SK-N-SH treated with all-trans-retinoic acid at 6 μM for 48 hours (cell line): ENCODE results near the gene IGF1R.
A peak's percentile ranks its signal among the peaks of the same experiment; 100 is the strongest.

Source experiments
- ATAC-seq: fragments of 200-7000 bp; cut with Tn5 transposase; 3 replicates; pipeline ENCODE4 v1.9.1; 2020; ENCODE audit warnings: mild to moderate bottlenecking, moderate library complexity
- ARNTL ChIP-seq: fragments of 450-650 bp; formaldehyde crosslinking; IDR thresholded peaks from 2 replicates; pipeline ENCODE4 v1.5.0; 2020; ENCODE audit warnings: low read depth, mild to moderate bottlenecking, moderate library complexity, borderline replicate concordance
- BACH2 ChIP-seq: fragments of 250-450 bp; sonication (Bioruptor Pico); IDR thresholded peaks from 2 replicates; pipeline ENCODE4 v1.9.0; 2021; ENCODE audit warnings: mild to moderate bottlenecking, borderline replicate concordance
- CSRNP3 ChIP-seq: fragments of 250-450 bp; sonication (Bioruptor Pico); IDR thresholded peaks from 2 replicates; pipeline ENCODE4 v1.5.1; 2021; ENCODE audit warnings: mild to moderate bottlenecking, moderate library complexity
- ESRRG ChIP-seq: fragments of 250-450 bp; sonication (Bioruptor Pico); IDR thresholded peaks from 2 replicates; pipeline ENCODE4 v1.6.1; 2021; ENCODE audit warnings: mild to moderate bottlenecking
- GLIS3 ChIP-seq: fragments of 250-450 bp; sonication (Bioruptor Pico); IDR thresholded peaks from 2 replicates; pipeline ENCODE4 v1.5.0; 2020; ENCODE audit warnings: mild to moderate bottlenecking, moderate library complexity
- ISL1 ChIP-seq: fragments of 250-450 bp; sonication (Bioruptor Pico); IDR thresholded peaks from 2 replicates; pipeline ENCODE4 v2.1.2; 2022; ENCODE audit warnings: mild to moderate bottlenecking, moderate library complexity
- OSR1 ChIP-seq: fragments of 250-450 bp; sonication (Bioruptor Pico); IDR thresholded peaks from 2 replicates; pipeline ENCODE4 v1.8.0; 2022; ENCODE audit warnings: moderate library complexity, mild to moderate bottlenecking, inconsistent platforms
- PATZ1 ChIP-seq: fragments of 250-450 bp; sonication (Bioruptor Pico); IDR thresholded peaks from 2 replicates; pipeline ENCODE4 v1.8.0; 2020; ENCODE audit warnings: mild to moderate bottlenecking, moderate library complexity, borderline replicate concordance
- POU6F1 ChIP-seq: fragments of 250-450 bp; sonication (Bioruptor Pico); IDR thresholded peaks from 2 replicates; pipeline ENCODE4 v1.8.0; 2021; ENCODE audit warnings: low read depth, mild to moderate bottlenecking, moderate library complexity, borderline replicate concordance
- PPARA ChIP-seq: fragments of 250-450 bp; sonication (Bioruptor Pico); IDR thresholded peaks from 2 replicates; pipeline ENCODE4 v1.5.0; 2020; ENCODE audit warnings: mild to moderate bottlenecking, borderline replicate concordance
- RARB ChIP-seq: fragments of 250-450 bp; sonication (Bioruptor Pico); IDR thresholded peaks from 2 replicates; pipeline ENCODE4 v1.8.0; 2021; ENCODE audit warnings: mild to moderate bottlenecking, moderate library complexity
- SNAI2 ChIP-seq: fragments of 250-450 bp; sonication (Bioruptor Pico); IDR thresholded peaks from 2 replicates; pipeline ENCODE4 v1.5.0; 2020; ENCODE audit warnings: mild to moderate bottlenecking, moderate library complexity
- TCF4 ChIP-seq: fragments of 250-450 bp; sonication (Bioruptor Pico); IDR thresholded peaks from 2 replicates; pipeline ENCODE4 v1.8.0; 2021; ENCODE audit warnings: mild to moderate bottlenecking, moderate library complexity, borderline replicate concordance
- TOX ChIP-seq: fragments of 250-450 bp; sonication (Bioruptor Pico); IDR thresholded peaks from 2 replicates; pipeline ENCODE4 v1.8.0; 2021; ENCODE audit warnings: mild to moderate bottlenecking, moderate library complexity, borderline replicate concordance
- TSHZ2 ChIP-seq: fragments of 250-450 bp; sonication (Bioruptor Pico); IDR thresholded peaks from 2 replicates; pipeline ENCODE4 v1.5.0; 2020; ENCODE audit warnings: mild to moderate bottlenecking, moderate library complexity
- ZC3H10 ChIP-seq: fragments of 250-450 bp; sonication (Bioruptor Pico); IDR thresholded peaks from 2 replicates; pipeline ENCODE4 v1.5.1; 2021; ENCODE audit warnings: mild to moderate bottlenecking, moderate library complexity
- ZFP3 ChIP-seq: fragments of 250-450 bp; sonication (Bioruptor Pico); IDR thresholded peaks from 2 replicates; pipeline ENCODE4 v1.5.0; 2020; ENCODE audit warnings: mild to moderate bottlenecking, moderate library complexity
- ZFP30 ChIP-seq: fragments of 450-650 bp; formaldehyde crosslinking; IDR thresholded peaks from 2 replicates; pipeline ENCODE4 v1.5.0; 2022; ENCODE audit warnings: mild to moderate bottlenecking, moderate library complexity
- ZNF565 ChIP-seq: fragments of 450-650 bp; formaldehyde crosslinking; conservative IDR thresholded peaks from 2 replicates; pipeline ENCODE4 v1.5.0; 2020; ENCODE audit warnings: low read depth, mild to moderate bottlenecking, moderate library complexity
- ZNF70 ChIP-seq: fragments of 450-650 bp; formaldehyde crosslinking; IDR thresholded peaks from 2 replicates; pipeline ENCODE4 v1.5.0; 2020; ENCODE audit warnings: mild to moderate bottlenecking, moderate library complexity
- ZNF8 ChIP-seq: fragments of 450-650 bp; formaldehyde crosslinking; IDR thresholded peaks from 2 replicates; pipeline ENCODE4 v1.5.0; 2020; ENCODE audit warnings: mild to moderate bottlenecking, moderate library complexity

Gene IGF1R

GRCh38 chr15:98868564-98868963 lies 220.2 kb downstream of the IGF1R start:
- ATAC-seq, result no peak

GRCh38 chr15:98870788-98871187 lies 222.4 kb downstream of the IGF1R start:
- no peak for TF ChIP-seq ZFP3 (CRISPR knock-in tag)
- no peak for TF ChIP-seq GLIS3
- TF ChIP-seq OSR1 (CRISPR knock-in tag), result no peak
- TF ChIP-seq ZFP30 (CRISPR knock-in tag), result no peak
- TF ChIP-seq CSRNP3 (CRISPR knock-in tag), result no peak
- TF ChIP-seq ZC3H10 (CRISPR knock-in tag), result no peak
- no peak for TF ChIP-seq ESRRG (CRISPR knock-in tag)
- no peak for TF ChIP-seq SNAI2
- no peak for TF ChIP-seq TOX (CRISPR knock-in tag)
- TF ChIP-seq PPARA (CRISPR knock-in tag), result no peak
- TF ChIP-seq ARNTL (CRISPR knock-in tag), result no peak
- no peak for TF ChIP-seq ZNF565
- no peak for ATAC-seq

More at GRCh38 chr15:98868564-98868963, 220.2 kb downstream of the IGF1R start:
- TF ChIP-seq BACH2 (CRISPR knock-in tag) (no peak), CSRNP3 (CRISPR knock-in tag) (no peak), POU6F1 (CRISPR knock-in tag) (no peak), ZFP3 (CRISPR knock-in tag) (no peak), ZNF70 (CRISPR knock-in tag) (no peak), ZFP30 (CRISPR knock-in tag) (no peak), ZC3H10 (CRISPR knock-in tag) (no peak), RARB (CRISPR knock-in tag) (no peak), ARNTL (CRISPR knock-in tag) (no peak), ZNF565 (no peak), OSR1 (CRISPR knock-in tag) (no peak), ESRRG (CRISPR knock-in tag) (no peak), PPARA (CRISPR knock-in tag) (no peak), SNAI2 (no peak), GLIS3 (no peak), TCF4 (CRISPR knock-in tag) (no peak), ISL1 (no peak), PATZ1 (no peak)

GRCh38 chr15:98872774-98873173 lies 224.4 kb downstream of the IGF1R start:
- ATAC-seq, result peak; percentile 12; the same call in 2 of the 3 replicates
- TF ChIP-seq ZFP30 (CRISPR knock-in tag) (no peak), ZNF8 (no peak), ARNTL (CRISPR knock-in tag) (no peak), ZNF565 (no peak)

- TF ChIP-seq ZC3H10 (CRISPR knock-in tag), result no peak
- peak; percentile 36; the same call in 1 of the 2 replicates for TF ChIP-seq PATZ1
- 0 out of 2 replicates have a peak, but pooled peaks have one; percentile 5 for TF ChIP-seq ISL1
- no peak for TF ChIP-seq ZNF70 (CRISPR knock-in tag)
- no peak for TF ChIP-seq TSHZ2 (CRISPR knock-in tag)
- ATAC-seq, result peak; percentile 71
These were observed 225.3 kb downstream of the IGF1R start for GRCh38 chr15:98873441-98874218.
